Liver (tissue), 9 donors: ENCODE measurements around the gene LIPC. TPM values are rescaled to one million over a fixed set of nuclear protein-coding genes. Genes with fewer than 3 reads are reported as not detected.

Experiments used
- DNase-seq: peaks from one replicate; pipeline ENCODE4 v3.0.0-alpha.2; 2017; ENCODE audit warnings: low spot score
- H3K27ac ChIP-seq, 2 donors: one replicate each; pipeline ENCODE4 v1.7.0; 2013; ENCODE audit warnings: inconsistent platforms in 2 of 2, low read length in 2 of 2, control low read depth in 1 of 2, low read depth in 1 of 2, mild to moderate bottlenecking in 1 of 2
- H3K27me3 ChIP-seq, 4 donors: one replicate each; pipeline versions ENCODE4 v1.6.1 to v1.7.0; 2013; ENCODE audit warnings: low read length in 3 of 4, inconsistent platforms in 1 of 4, mild to moderate bottlenecking in 1 of 4, moderate library complexity in 1 of 4; ENCODE audit not compliant: control insufficient read depth in 4 of 4, insufficient read depth in 4 of 4
- H3K36me3 ChIP-seq, 4 donors: one replicate each; pipeline versions ENCODE4 v1.6.1 to v1.7.0; 2013; ENCODE audit warnings: low read length in 3 of 4, mild to moderate bottlenecking in 3 of 4, low read depth in 1 of 4, moderate library complexity in 1 of 4; ENCODE audit not compliant: control insufficient read depth in 4 of 4, insufficient read depth in 3 of 4
- H3K4me1 ChIP-seq, 4 donors: one replicate each; pipeline versions ENCODE4 v1.6.1 to v1.7.0; 2013; ENCODE audit warnings: low read length in 3 of 4, mild to moderate bottlenecking in 3 of 4, moderate library complexity in 1 of 4; ENCODE audit not compliant: control insufficient read depth in 4 of 4, insufficient read depth in 4 of 4
- H3K4me3 ChIP-seq, 3 donors: one replicate each; pipeline versions ENCODE4 v1.6.1 to v1.7.0; 2013; ENCODE audit warnings: low read length in 3 of 3, control low read depth in 1 of 3, low read depth in 1 of 3, mild to moderate bottlenecking in 1 of 3
- H3K9ac ChIP-seq, 2 donors: one replicate each; pipeline ENCODE4 v1.7.0; 2013; ENCODE audit warnings: low read length in 2 of 2, mild to moderate bottlenecking in 2 of 2, moderate library complexity in 2 of 2, control low read depth in 1 of 2, low read depth in 1 of 2
- H3K9me3 ChIP-seq, 4 donors: one replicate each; pipeline versions ENCODE4 v1.6.1 to v1.7.0; 2013; ENCODE audit warnings: low read length in 3 of 4; ENCODE audit not compliant: control insufficient read depth in 4 of 4
- ATF3 ChIP-seq: IDR thresholded peaks from 2 replicates; pipeline ENCODE4 v1.6.1; 2016; ENCODE audit warnings: antibody characterized with exemption
- CTCF ChIP-seq: fragments of 150-350 bp; IDR thresholded peaks from 2 replicates; pipeline ENCODE4 v1.5.1; 2017; ENCODE audit warnings: improper control_type of control experiment, low read depth, low read length; ENCODE audit not compliant: missing input control
- EGR1 ChIP-seq, 2 donors: IDR thresholded peaks; 2 replicates each; pipeline ENCODE4 v1.6.1; 2016 to 2018; ENCODE audit warnings: antibody characterized with exemption in 2 of 2, low read depth in 2 of 2
- FOXA1 ChIP-seq: IDR thresholded peaks from 2 replicates; pipeline ENCODE4 v1.6.1; 2016; ENCODE audit warnings: antibody characterized with exemption
- FOXA2 ChIP-seq: IDR thresholded peaks from 2 replicates; pipeline ENCODE4 v1.6.1; 2016; ENCODE audit warnings: antibody characterized with exemption
- GABPA ChIP-seq, 2 donors: IDR thresholded peaks in 1 of 2; conservative IDR thresholded peaks in 1 of 2; 2 replicates each; pipeline ENCODE4 v1.6.1; 2016; ENCODE audit warnings: antibody characterized with exemption in 2 of 2, mild to moderate bottlenecking in 1 of 2, moderate library complexity in 1 of 2
- HNF4A ChIP-seq, 2 donors: conservative IDR thresholded peaks; 2 replicates each; pipeline ENCODE4 v1.6.1; 2016; ENCODE audit warnings: antibody characterized with exemption in 2 of 2, mild to moderate bottlenecking in 2 of 2
- HNF4G ChIP-seq: IDR thresholded peaks from 2 replicates; pipeline ENCODE4 v1.6.1; 2016; ENCODE audit warnings: antibody characterized with exemption
- JUND ChIP-seq, 2 donors: IDR thresholded peaks; 2 replicates each; pipeline ENCODE4 v1.6.1; 2016; ENCODE audit warnings: antibody characterized with exemption in 2 of 2
- MAX ChIP-seq: IDR thresholded peaks from 2 replicates; pipeline ENCODE4 v1.6.1; 2016; ENCODE audit warnings: antibody characterized with exemption
- NR2F2 ChIP-seq: IDR thresholded peaks from 2 replicates; pipeline ENCODE4 v1.6.1; 2016; ENCODE audit warnings: antibody characterized with exemption
- RAD21 ChIP-seq, 2 donors: IDR thresholded peaks; 2 replicates each; pipeline ENCODE4 v1.6.1; 2016; ENCODE audit warnings: antibody characterized with exemption in 2 of 2, mild to moderate bottlenecking in 2 of 2
- REST ChIP-seq: IDR thresholded peaks from 2 replicates; pipeline ENCODE4 v1.6.1; 2016; ENCODE audit warnings: antibody characterized with exemption, mild to moderate bottlenecking
- RXRA ChIP-seq, 2 donors: IDR thresholded peaks; 2 replicates each; pipeline ENCODE4 v1.6.1; 2017 to 2018; ENCODE audit warnings: antibody characterized with exemption in 2 of 2, mild to moderate bottlenecking in 1 of 2
- SP1 ChIP-seq: IDR thresholded peaks from 2 replicates; pipeline ENCODE4 v1.6.1; 2018; ENCODE audit warnings: antibody characterized with exemption, mild to moderate bottlenecking
- TAF1 ChIP-seq: conservative IDR thresholded peaks from 2 replicates; pipeline ENCODE4 v1.6.1; 2016; ENCODE audit warnings: antibody characterized with exemption, mild to moderate bottlenecking
- YY1 ChIP-seq: IDR thresholded peaks from 2 replicates; pipeline ENCODE4 v1.6.1; 2016; ENCODE audit warnings: antibody characterized with exemption, mild to moderate bottlenecking
- ZBTB33 ChIP-seq: IDR thresholded peaks from 2 replicates; pipeline ENCODE4 v1.6.1; 2016; ENCODE audit warnings: antibody characterized with exemption
- WGBS: extraction: QIAGEN DNeasy Blood & Tissue Kit; methylation state at CpG from one replicate; pipeline ENCODE4 v1.1.7; 2013; 5-methylcytosine and 5-hydroxymethylcytosine counted together
- polyA plus RNA-seq, 2 donors: library from polyadenylated mRNA; stranded (reverse) in 1 of 2; unstranded in 1 of 2; fragments of 200-250 nt in 1 of 2; fragments of >200 nt in 1 of 2; fragmentation: Nextera tagmentation in 1 of 2; extraction: Ambion mirVana in 1 of 2; gene quantifications; one replicate each; pipeline versions ENCODE4 v1.2.1 to v1.2.3, GENCODE V29; 2013 to 2015
- total RNA-seq, 2 donors: library from RNA; depleted of rRNA; stranded (reverse); fragments of >200 nt; gene quantifications; one replicate each; pipeline ENCODE4 v1.2.3, GENCODE V29; 2014
- donor health status: healthy.
- donor health status: healthy.
- donor health status: healthy.
- donor health status: healthy.
- donor health status: healthy.

Gene LIPC
- total and polyA plus RNA-seq, 4 donors = 60.1 to 268 (median 131) TPM

GRCh38 chr15:58384667-58385066 lies 47.1 kb upstream of the LIPC start (continued):
- TF ChIP-seq REST = no peak
- no peak for TF ChIP-seq TAF1

- no peak for DNase-seq
- WGBS = 36% methylated on average over 3 of the region's 3 CpGs
- Histone ChIP-seq H3K36me3 (no peaks in the 10 kb centered on the region), H3K9me3 (no peaks in the 10 kb centered on the region), H3K4me3 (no peak overlapping the region), H3K27me3 (no peaks in the 10 kb centered on the region), H3K9ac (no peak overlapping the region), H3K4me1 (peaks cover 1 to 23% (median 17%) of the 10 kb centered on the region in 4 donors), H3K27ac (no peak overlapping the region)
- TF ChIP-seq ATF3 (no peak), FOXA2 (no peak), HNF4G (no peak), REST (peak; percentile 39), JUND (IDR thresholded peaks at IDR 0.05) (no peak), MAX (no peak), RAD21 (IDR thresholded peaks at IDR 0.05) (peak; percentile 33 to 56), TAF1 (no peak), HNF4A (conservative IDR thresholded peaks at IDR 0.05) (peak; percentile 57 to 64), RXRA (IDR thresholded peaks at IDR 0.05) (peak; percentile 73 to 78), NR2F2 (no peak), CTCF (no peak), YY1 (peak; percentile 68), SP1 (peak; percentile 46), GABPA (IDR thresholded peaks at IDR 0.05 in 1 of 2, conservative IDR thresholded peaks at IDR 0.05 in 1 of 2) (no peak), EGR1 (IDR thresholded peaks at IDR 0.05; ENCODE audit: low read depth in 2 of 2) (no peak), ZBTB33 (no peak), FOXA1 (no peak)
Observed at GRCh38 chr15:58386081-58386480, 45.7 kb upstream of the LIPC start.
